Neural progenitor cell (in vitro differentiated cells): ENCODE measurements around the gene ZNF521. TPM values are rescaled to one million over a fixed set of nuclear protein-coding genes. Genes with fewer than 3 reads are reported as not detected.
A peak's percentile ranks its signal among the peaks of the same experiment; 100 is the strongest.

Experiments used
- DNase-seq: peaks from one replicate; pipeline ENCODE4 v3.0.0-alpha.2; 2016; ENCODE audit warnings: low spot score
- H2AFZ ChIP-seq: fragments of 200-600 bp; sonication (generic); replicated peaks from 2 replicates; pipeline ENCODE4 v1.6.1; 2016; ENCODE audit warnings: antibody characterized with exemption
- H3F3A ChIP-seq: fragments of 200-600 bp; sonication (generic); 2 replicates; pipeline ENCODE4 v1.6.1; 2016; ENCODE audit warnings: antibody characterized with exemption, low read depth
- H3K27ac ChIP-seq: fragments of 200-600 bp; sonication (generic); 2 replicates; pipeline ENCODE4 v1.5.1; 2016; ENCODE audit warnings: mild to moderate bottlenecking
- H3K27me3 ChIP-seq: fragments of 200-600 bp; sonication (generic); 2 replicates; pipeline ENCODE4 v1.6.1; 2016; ENCODE audit warnings: mild to moderate bottlenecking, moderate library complexity
- H3K36me3 ChIP-seq: fragments of 200-600 bp; sonication (generic); 2 replicates; pipeline ENCODE4 v1.5.1; 2016
- H3K4me1 ChIP-seq: fragments of 200-600 bp; sonication (generic); 2 replicates; pipeline ENCODE4 v1.6.1; 2016; ENCODE audit warnings: mixed run types
- H3K4me2 ChIP-seq: fragments of 200-600 bp; sonication (generic); 2 replicates; pipeline ENCODE4 v1.6.1; 2016
- H3K4me3 ChIP-seq: fragments of 200-600 bp; sonication (generic); 2 replicates; pipeline ENCODE4 v1.5.1; 2016
- H3K79me2 ChIP-seq: fragments of 200-600 bp; sonication (generic); 2 replicates; pipeline ENCODE4 v1.6.1; 2016; ENCODE audit warnings: low read depth
- H3K9ac ChIP-seq: fragments of 200-600 bp; sonication (generic); 2 replicates; pipeline ENCODE4 v1.6.1; 2016
- H3K9me3 ChIP-seq: fragments of 200-600 bp; sonication (generic); 2 replicates; pipeline ENCODE4 v1.5.1; 2016; ENCODE audit warnings: low read depth
- H4K20me1 ChIP-seq: fragments of 200-600 bp; sonication (generic); 2 replicates; pipeline ENCODE4 v1.6.1; 2016; ENCODE audit warnings: low read depth
- H3K27ac Mint-ChIP-seq: 3 replicates; pipeline ENCODE4 v1.8.0; 2021; ENCODE audit warnings: mixed read lengths
- H3K27me3 Mint-ChIP-seq: 2 replicates; pipeline ENCODE4 v1.8.0; 2022; ENCODE audit warnings: low read depth, mild to moderate bottlenecking, inconsistent platforms, moderate library complexity, mixed read lengths; ENCODE audit not compliant: insufficient read depth
- H3K36me3 Mint-ChIP-seq: 3 replicates; pipeline ENCODE4 v1.8.0; 2021; ENCODE audit warnings: mixed read lengths
- H3K4me1 Mint-ChIP-seq: 3 replicates; pipeline ENCODE4 v1.8.0; 2021; ENCODE audit warnings: mixed read lengths
- H3K4me3 Mint-ChIP-seq: 3 replicates; pipeline ENCODE4 v1.8.0; 2021; ENCODE audit warnings: mild to moderate bottlenecking, moderate library complexity, mixed read lengths
- H3K9me3 Mint-ChIP-seq: 3 replicates; pipeline ENCODE4 v1.8.0; 2020; ENCODE audit warnings: mixed read lengths
- EZH2 ChIP-seq: fragments of 200-600 bp; sonication (generic); IDR thresholded peaks from 2 replicates; pipeline ENCODE4 v1.6.1; 2017; ENCODE audit warnings: antibody characterized with exemption, mild to moderate bottlenecking, moderate library complexity
- EZH2phosphoT487 ChIP-seq: fragments of 200-600 bp; sonication (generic); IDR thresholded peaks from 2 replicates; pipeline ENCODE4 v1.6.1; 2017; ENCODE audit warnings: antibody characterized with exemption
- total RNA-seq: library from RNA; depleted of rRNA; stranded (reverse); fragments of >200 nt; gene quantifications from 2 replicates; pipeline ENCODE4 v1.2.3, GENCODE V29; 2015; ENCODE audit warnings: low replicate concordance
- TF ChIP-seq, protein P1 (sequence below): fragments of 200-600 bp; sonication (generic); IDR thresholded peaks from 2 replicates; pipeline ENCODE4 v1.5.1; 2017; ENCODE audit warnings: antibody characterized with exemption, mild to moderate bottlenecking

Gene ZNF521
- total RNA-seq, 1 donor from 2014 or later: 136 TPM

DNA sequence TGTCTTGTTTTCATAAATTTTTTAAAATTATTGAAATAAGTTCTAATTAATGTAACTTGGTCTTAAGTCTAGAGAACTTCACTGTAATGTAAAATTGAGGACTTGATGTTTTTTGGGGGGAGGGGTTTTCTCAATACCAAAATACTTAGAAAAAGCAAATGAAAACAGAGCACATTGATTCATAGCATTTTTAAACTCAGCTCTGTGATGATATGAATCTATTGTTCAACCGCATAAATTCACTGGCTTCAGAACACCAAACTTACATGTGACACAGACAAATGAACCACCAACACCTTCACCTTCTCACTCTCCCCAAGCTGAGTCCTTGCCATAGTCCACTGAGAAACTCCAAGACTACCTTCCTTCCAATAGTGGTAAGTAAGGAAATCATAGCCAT is 108.2 kb downstream of the ZNF521 start:
- Histone ChIP-seq H4K20me1 (peaks cover 100% of the 10 kb centered on the region), H3K36me3 (no peaks in the 10 kb centered on the region), H3K4me3 (no peak overlapping the region), H3K9me3 (no peaks in the 10 kb centered on the region), H3K4me1 (peaks cover 48% of the 10 kb centered on the region), H3K4me2 (no peak overlapping the region), H2AFZ (no peak overlapping the region), H3K9ac (no peak overlapping the region), H3K27me3 (no peaks in the 10 kb centered on the region), H3K27ac (no peak overlapping the region), H3K79me2 (peaks cover 97% of the 10 kb centered on the region), H3F3A (peaks cover 25% of the 10 kb centered on the region)
- Mint-ChIP-seq H3K27me3 (no peaks in the 10 kb centered on the region), H3K36me3 (peaks cover 23% of the 10 kb centered on the region), H3K27ac (peak overlapping the region; percentile 19), H3K4me1 (peaks cover 34% of the 10 kb centered on the region), H3K9me3 (no peaks in the 10 kb centered on the region), H3K4me3 (no peak overlapping the region)
- TF ChIP-seq, protein P1, sequence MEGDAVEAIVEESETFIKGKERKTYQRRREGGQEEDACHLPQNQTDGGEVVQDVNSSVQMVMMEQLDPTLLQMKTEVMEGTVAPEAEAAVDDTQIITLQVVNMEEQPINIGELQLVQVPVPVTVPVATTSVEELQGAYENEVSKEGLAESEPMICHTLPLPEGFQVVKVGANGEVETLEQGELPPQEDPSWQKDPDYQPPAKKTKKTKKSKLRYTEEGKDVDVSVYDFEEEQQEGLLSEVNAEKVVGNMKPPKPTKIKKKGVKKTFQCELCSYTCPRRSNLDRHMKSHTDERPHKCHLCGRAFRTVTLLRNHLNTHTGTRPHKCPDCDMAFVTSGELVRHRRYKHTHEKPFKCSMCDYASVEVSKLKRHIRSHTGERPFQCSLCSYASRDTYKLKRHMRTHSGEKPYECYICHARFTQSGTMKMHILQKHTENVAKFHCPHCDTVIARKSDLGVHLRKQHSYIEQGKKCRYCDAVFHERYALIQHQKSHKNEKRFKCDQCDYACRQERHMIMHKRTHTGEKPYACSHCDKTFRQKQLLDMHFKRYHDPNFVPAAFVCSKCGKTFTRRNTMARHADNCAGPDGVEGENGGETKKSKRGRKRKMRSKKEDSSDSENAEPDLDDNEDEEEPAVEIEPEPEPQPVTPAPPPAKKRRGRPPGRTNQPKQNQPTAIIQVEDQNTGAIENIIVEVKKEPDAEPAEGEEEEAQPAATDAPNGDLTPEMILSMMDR: no peak
- TF ChIP-seq EZH2phosphoT487: no peak
- TF ChIP-seq EZH2: no peak
- no peak for DNase-seq

DNA sequence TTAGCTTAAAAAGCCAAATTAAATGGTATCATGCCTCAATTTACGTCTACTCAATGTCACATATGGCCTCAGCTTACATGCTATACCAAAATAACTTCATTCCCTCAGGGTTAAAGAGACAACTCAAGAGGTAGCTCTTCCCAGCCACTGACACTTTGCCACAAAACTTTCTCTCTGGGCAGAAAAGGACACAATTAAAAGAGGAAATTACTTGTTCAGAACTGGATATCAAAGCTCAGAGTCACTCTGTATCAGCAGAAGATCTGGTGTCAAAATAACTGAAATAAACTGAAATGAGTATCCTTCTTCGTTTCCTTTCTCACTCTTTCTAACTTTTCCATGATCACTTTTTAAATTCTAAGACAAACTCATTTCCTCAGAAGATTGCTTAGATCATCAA is 108.7 kb downstream of the ZNF521 start:
- no peak for DNase-seq
- peaks cover 97% of the 10 kb centered on the region for H3K79me2 ChIP-seq
- peaks cover 21% of the 10 kb centered on the region for H3K36me3 Mint-ChIP-seq
- no peak overlapping the region for H2AFZ ChIP-seq
- H3K9me3 ChIP-seq: no peaks in the 10 kb centered on the region
- no peaks in the 10 kb centered on the region for H3K36me3 ChIP-seq
- no peak overlapping the region for H3K27ac ChIP-seq
- H4K20me1 ChIP-seq: peaks cover 100% of the 10 kb centered on the region
- no peak overlapping the region for H3K27ac Mint-ChIP-seq
- peaks cover 25% of the 10 kb centered on the region for H3F3A ChIP-seq
- no peaks in the 10 kb centered on the region for H3K27me3 ChIP-seq
- H3K4me2 ChIP-seq: no peak overlapping the region
- H3K4me1 ChIP-seq: peaks cover 53% of the 10 kb centered on the region
- TF ChIP-seq, protein P1: no peak
- TF ChIP-seq EZH2phosphoT487: no peak
- TF ChIP-seq EZH2: no peak
- no peak overlapping the region for H3K4me3 Mint-ChIP-seq
- no peak overlapping the region for H3K9ac ChIP-seq
- H3K4me1 Mint-ChIP-seq: peaks cover 34% of the 10 kb centered on the region
- H3K9me3 Mint-ChIP-seq: no peaks in the 10 kb centered on the region
- no peak overlapping the region for H3K4me3 ChIP-seq
- no peaks in the 10 kb centered on the region for H3K27me3 Mint-ChIP-seq

DNA sequence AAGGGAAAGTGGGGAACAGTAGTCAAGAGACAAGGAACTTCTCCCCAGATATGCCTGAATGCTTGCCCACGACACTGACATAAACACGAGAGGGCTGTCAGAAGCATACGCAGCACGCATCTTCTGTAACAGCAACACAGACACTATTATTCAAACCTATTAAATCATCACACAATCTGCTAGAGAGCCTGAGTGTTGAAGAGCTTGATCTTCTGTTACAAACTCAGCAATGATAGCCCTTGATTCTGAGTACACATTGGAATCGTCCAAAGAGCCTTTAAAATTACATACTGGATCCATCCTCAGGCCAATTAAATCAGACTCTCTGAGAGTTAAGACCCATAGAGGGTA is 111.6 kb downstream of the ZNF521 start:
- Histone ChIP-seq H3K4me3 (no peak overlapping the region), H3K9ac (no peak overlapping the region), H2AFZ (no peak overlapping the region), H3F3A (peaks cover 25% of the 10 kb centered on the region), H3K4me2 (no peak overlapping the region), H3K79me2 (peaks cover 99% of the 10 kb centered on the region), H3K4me1 (peaks cover 66% of the 10 kb centered on the region), H3K36me3 (no peaks in the 10 kb centered on the region), H3K27ac (no peak overlapping the region), H3K27me3 (no peaks in the 10 kb centered on the region), H4K20me1 (peaks cover 100% of the 10 kb centered on the region), H3K9me3 (no peaks in the 10 kb centered on the region)
- Mint-ChIP-seq H3K27ac (no peak overlapping the region), H3K4me1 (peaks cover 40% of the 10 kb centered on the region), H3K9me3 (no peaks in the 10 kb centered on the region), H3K27me3 (no peaks in the 10 kb centered on the region), H3K36me3 (peaks cover 13% of the 10 kb centered on the region), H3K4me3 (no peak overlapping the region)
- DNase-seq: no peak
- TF ChIP-seq EZH2phosphoT487 (no peak), EZH2 (no peak)
- TF ChIP-seq, protein P1: no peak
